Measurements from ENCODE around the gene OTOP3.

GRCh38 chr17:74917430-74917829 lies 18.3 kb upstream of the OTOP3 start:
- TF ChIP-seq POLR2A (IDR thresholded peaks at IDR 0.05) = no peak
- no peak for TF ChIP-seq CTCF (IDR thresholded peaks at IDR 0.05)
